Islet of Langerhans (tissue), 1 donor: Measurements from ENCODE around the gene FNDC3A.
A peak's percentile ranks its signal among the peaks of the same experiment; 100 is the strongest.
"Not testable (repeated sequence)": the region's sequence is repeated elsewhere in the genome, so short reads cannot be mapped to it uniquely, and the experiment has no call there.

Experiments
- FAIRE-seq: peaks from one replicate; lab custom pipeline; 2011; peaks lifted over from hg19 to GRCh38; lab: Jason Lieb, UNC

FNDC3A gene

GRCh38 chr13:49146950-49147355 is 171.2 kb downstream of the FNDC3A start:
- peak; percentile 92 for FAIRE-seq

GRCh38 chr13:49148405-49148804 is 172.7 kb downstream of the FNDC3A start:
- FAIRE-seq: no peak

GRCh38 chr13:49157955-49158584 is 182.4 kb downstream of the FNDC3A start:
- not testable (repeated sequence) for FAIRE-seq

GRCh38 chr13:49163162-49163561 is 187.4 kb downstream of the FNDC3A start:
- not testable (repeated sequence) for FAIRE-seq

- no peak for FAIRE-seq
These were observed 189.0 kb downstream of the FNDC3A start for GRCh38 chr13:49164712-49165111.

GRCh38 chr13:49165798-49166752 is 190.4 kb downstream of the FNDC3A start:
- FAIRE-seq: no peak

GRCh38 chr13:49171359-49171758 is 195.6 kb downstream of the FNDC3A start:
- no peak for FAIRE-seq

GRCh38 chr13:49183672-49184325 is 208.1 kb downstream of the FNDC3A start:
- FAIRE-seq: no peak

- FAIRE-seq: no peak
These were observed 208.9 kb downstream of the FNDC3A start for GRCh38 chr13:49184621-49185020.

- FAIRE-seq: no peak
These were observed 209.6 kb downstream of the FNDC3A start for GRCh38 chr13:49185264-49185663.

GRCh38 chr13:49190901-49191300 is 215.2 kb downstream of the FNDC3A start:
- FAIRE-seq: no peak

- no peak for FAIRE-seq
These were observed 230.9 kb downstream of the FNDC3A start for GRCh38 chr13:49206641-49207040.

- peak; percentile 73 for FAIRE-seq
These were observed 232.9 kb downstream of the FNDC3A start for GRCh38 chr13:49208619-49209018.

- no peak for FAIRE-seq
These were observed 234.4 kb downstream of the FNDC3A start for GRCh38 chr13:49210114-49210513.

- FAIRE-seq: no peak
These were observed 235.0 kb downstream of the FNDC3A start for GRCh38 chr13:49210669-49211068.

GRCh38 chr13:49213539-49213938 is 237.8 kb downstream of the FNDC3A start:
- FAIRE-seq: no peak

- FAIRE-seq: no peak
These were observed 238.5 kb downstream of the FNDC3A start for GRCh38 chr13:49213997-49214916.

GRCh38 chr13:49214917-49215376 is 239.2 kb downstream of the FNDC3A start:
- FAIRE-seq: no peak

- no peak for FAIRE-seq
These were observed 240.6 kb downstream of the FNDC3A start for GRCh38 chr13:49216334-49216733.

GRCh38 chr13:49217962-49218492 is 242.3 kb downstream of the FNDC3A start:
- FAIRE-seq: no peak

GRCh38 chr13:49218493-49219051 is 242.9 kb downstream of the FNDC3A start:
- no peak for FAIRE-seq
